ENCODE results near the gene LIPF.
"Not testable (repeated sequence)": the region's sequence is repeated elsewhere in the genome, so short reads cannot be mapped to it uniquely, and the experiment has no call there.

The LIPF gene

DNA sequence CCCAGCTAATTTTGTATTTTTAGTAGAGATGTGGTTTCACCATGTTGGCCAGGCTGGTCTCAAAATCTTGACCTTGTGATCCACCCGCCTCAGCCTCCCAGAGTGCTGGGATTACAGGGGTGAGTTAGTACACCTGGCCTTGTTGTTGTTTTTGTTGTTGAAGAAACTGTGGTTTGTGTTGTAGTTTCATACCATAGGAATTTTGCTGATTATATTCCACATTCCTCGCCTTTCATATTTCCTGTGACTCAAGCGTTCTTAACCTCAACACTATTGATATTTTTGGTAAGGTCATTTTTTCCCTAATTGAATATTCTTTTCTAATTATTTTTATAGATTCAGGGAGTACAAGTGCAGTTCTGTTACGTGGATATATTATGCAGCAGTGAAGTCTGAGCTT, 16.7 kb downstream of the LIPF start:
- DNase-seq = no peak

GRCh38 chr10:88682491-88682890, 18.2 kb downstream of the LIPF start:
- no peak for DNase-seq

- DNase-seq = no peak
Observed at GRCh38 chr10:88687853-88688467, 23.7 kb downstream of the LIPF start.

DNA sequence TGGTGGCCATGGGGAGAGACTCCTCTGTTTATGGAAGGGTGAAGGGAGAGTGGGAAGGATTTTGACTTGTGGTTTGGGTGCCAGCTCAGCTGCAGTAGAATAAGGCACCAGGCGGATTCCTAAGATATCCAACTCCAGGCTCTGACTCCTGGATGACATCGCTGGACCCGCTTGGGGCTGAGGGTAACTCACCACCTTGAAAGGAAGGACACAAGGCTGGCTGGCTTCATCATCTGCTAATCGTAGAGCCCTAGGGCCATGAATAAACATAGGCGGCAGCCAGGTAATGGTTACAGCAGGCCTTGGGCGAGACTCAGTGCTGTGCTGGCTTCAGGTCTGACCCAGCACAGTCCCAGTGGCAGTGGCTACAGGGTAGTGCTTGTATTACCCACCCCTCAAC, 25.1 kb downstream of the LIPF start:
- DNase-seq = no peak

- DNase-seq = no peak
Observed at GRCh38 chr10:88693392-88694020, 29.3 kb downstream of the LIPF start.

GRCh38 chr10:88702848-88703597, 38.8 kb downstream of the LIPF start:
- no peak for DNase-seq

DNA sequence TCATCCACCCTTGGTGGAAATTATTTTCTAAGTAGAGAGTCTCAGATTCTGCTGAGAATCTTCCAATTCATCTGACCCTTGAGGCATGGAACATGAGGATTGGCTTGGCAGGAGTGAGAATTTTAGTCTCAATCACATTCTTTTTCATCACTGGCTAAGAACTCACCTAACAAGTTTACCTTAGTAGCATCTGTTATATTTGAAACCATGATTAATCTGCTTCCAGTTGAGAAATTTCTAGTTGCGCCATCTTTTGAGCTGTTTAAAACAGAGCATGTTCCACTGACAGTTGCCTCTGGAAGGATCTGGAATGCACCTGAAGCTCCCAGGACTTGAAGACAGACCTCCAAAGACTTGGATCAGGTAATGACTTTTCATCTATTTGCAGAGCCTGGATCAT, 41.7 kb downstream of the LIPF start, which contains the start of gene LIPK:
Gene LIPK, plus strand, starts transcription at position 292 of the 400 bp plus-strand sequence. CDS start 18,295 bp downstream, outside the sequence.
- no peak for DNase-seq

DNA sequence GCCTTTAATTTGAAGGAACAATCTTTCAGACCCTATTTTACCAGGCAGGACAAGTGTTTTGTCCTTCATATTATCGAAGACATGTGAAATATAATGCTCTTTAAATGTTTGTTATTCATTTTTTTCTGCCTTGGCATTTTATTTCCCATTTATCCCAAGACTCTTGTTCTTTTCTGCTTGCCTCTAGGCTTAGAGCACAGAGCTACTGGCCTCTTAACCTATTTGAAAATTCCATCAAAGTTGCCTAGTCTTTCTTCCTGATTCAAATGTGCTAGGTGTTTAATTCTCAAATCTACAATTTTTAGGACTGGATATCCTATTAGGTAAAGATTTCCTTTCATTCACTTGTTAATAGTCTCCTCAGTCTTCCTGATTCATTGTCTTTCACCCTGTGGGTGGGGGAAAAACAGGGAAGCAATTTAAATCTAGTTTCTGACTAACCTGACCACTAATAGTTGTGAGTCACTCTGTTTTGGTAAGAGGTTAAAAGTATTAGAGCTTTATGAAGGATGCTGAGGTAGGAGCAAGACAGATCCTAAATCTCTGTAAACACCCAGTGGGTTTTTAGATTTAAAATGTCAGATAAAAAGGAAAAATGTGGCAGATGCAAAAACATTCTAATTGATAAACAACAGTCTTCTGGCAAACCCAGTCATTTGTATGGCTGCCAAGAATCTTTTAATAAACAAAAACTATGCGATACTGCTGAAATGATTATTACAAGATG, 43.4 kb downstream of the LIPF start:
- no peak for DNase-seq

DNA sequence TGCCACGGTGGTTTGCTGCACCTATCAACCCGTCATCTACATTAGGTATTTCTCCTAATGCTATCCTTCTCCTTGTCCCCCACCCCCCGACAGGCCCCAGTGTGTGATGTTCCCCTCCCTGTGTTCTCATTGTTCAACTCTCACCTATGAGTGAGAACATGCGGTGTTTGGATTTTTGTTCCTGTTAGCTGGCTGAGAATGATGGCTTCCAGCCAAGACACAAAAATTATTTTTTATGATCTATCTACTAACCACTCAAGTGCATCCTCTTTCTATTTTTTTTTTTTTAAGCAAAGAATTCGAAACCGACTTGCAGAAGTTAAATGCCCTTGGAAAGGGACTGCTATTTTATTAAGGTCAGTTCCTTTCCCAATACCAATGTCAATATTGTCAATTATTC, 45.1 kb downstream of the LIPF start:
- DNase-seq = not testable (repeated sequence)

- DNase-seq = no peak
Observed at GRCh38 chr10:88715517-88715916, 51.3 kb downstream of the LIPF start.

GRCh38 chr10:88721392-88721791, 57.1 kb downstream of the LIPF start:
- DNase-seq = no peak

DNA sequence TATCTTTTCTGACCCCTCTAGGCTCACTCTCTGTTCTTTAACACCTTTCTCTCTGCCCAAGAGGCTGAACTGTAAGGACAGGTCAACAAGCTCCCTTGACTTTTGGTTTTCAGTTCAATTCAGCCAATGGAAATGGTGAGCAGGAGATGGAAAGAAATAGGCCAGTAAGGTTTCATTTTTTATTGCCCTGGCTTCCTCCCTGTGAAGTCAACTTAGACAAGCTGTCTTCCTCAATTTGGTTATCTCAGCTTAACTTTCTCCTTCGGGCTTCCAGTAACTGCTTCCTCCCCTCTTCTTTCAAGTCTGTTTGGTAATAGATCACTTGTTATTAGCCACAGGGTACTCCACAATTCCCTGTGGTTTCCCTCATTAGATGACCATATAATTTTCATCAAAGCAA, 61.6 kb downstream of the LIPF start:
- no peak for DNase-seq

DNA sequence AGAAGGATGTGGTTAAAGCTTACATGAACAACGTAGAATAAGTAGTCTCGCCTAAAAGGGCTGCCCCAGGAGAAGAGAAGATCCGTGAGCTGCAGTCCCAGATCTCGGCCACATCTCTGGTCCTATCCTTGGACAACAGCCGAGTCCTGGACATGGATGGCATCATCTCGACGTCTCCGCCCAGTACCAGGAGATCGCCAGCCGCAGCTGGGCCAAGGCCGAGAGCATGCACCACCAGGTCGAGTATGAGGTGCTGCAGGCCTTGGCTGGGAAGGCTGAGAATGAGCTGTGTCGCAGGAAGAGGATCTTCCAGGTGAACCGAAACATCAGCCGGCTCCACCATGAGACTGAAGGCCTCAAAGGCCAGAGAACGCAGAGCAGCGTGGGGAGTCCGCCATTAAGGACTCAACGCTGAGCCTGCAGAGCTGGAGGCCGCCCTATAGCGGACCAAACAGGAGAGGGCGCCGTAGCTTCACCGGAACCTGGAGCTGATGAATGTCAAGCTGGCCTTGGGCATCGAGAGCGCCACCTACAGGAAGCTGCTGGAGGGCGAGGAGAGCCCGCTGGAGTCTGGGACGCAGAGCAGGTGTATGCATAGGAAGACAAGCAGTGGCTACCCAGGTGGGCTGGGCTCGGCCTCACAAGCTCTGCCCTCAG, 64.0 kb downstream of the LIPF start:
- DNase-seq = no peak
